Measurements from ENCODE around the gene TESPA1. TPM values are rescaled to one million over a fixed set of nuclear protein-coding genes. Genes with fewer than 3 reads are reported as not detected.
A peak's percentile ranks its signal among the peaks of the same experiment; 100 is the strongest.

The TESPA1 gene
- total and polyA plus RNA-seq, 2 donors (not counting 1 experiment from before 2014, with no cell fraction given), result not detected

DNA sequence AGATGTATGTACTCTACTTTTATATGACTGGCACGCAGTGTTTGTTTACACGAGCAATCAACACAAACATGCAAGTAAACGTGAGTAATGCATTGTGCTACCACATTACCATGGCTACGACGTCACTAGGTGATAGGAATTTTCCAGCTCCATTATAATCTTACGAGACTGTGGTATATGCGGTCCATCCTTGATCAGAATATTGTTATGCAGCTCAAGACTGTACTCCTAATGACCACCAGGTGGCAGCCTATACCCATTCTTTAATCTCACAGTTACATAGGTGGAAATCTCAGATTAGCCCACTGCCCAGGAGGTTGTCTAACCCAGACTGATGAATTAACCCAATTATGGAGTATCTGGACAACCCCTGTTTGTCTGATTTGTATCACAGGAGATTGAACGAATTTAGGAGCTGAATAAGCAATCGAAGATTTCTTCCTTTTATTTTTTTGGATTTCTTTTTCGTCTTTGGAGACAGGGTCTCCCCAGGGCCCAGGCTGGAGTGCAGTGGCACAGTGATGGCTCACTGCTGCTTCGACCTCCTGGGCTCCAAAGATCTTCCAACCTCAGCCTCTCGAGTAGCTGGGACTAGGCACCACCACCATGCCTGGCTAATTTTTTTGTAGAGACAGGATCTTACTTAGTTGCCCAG lies 8.7 kb upstream of the TESPA1 start:
- no peaks in the 10 kb centered on the region for H3K36me3 ChIP-seq (ENCODE audit: control insufficient read depth, insufficient read depth, low read length)

DNA sequence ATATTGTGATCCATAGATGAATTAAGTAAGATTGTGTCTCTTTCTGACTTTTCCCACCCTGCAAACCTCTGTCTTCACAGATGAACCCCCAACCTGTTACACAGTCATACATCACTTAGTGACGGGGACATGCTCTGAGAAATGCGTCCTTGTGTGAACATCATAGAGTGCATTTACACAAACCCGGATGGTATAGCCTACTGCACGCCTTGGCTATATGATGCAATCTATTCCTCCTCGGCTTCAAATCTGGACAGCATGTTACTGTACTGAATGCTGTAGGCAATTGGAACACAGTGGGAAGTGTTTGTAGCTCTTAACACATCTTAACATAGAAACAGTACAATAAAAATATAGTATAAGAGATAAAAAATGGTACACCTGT lies 7.4 kb upstream of the TESPA1 start:
- DNase-seq (ENCODE audit: low read depth in 2 of 2), result no peak
- Histone ChIP-seq H3K27me3 (ENCODE audit: control insufficient read depth, insufficient read depth, low read length) (no peaks in the 10 kb centered on the region), H3K36me3 (ENCODE audit: control insufficient read depth, insufficient read depth, low read length) (no peaks in the 10 kb centered on the region), H3K9me3 (ENCODE audit: control insufficient read depth, insufficient read depth, low read depth, low read length) (no peaks in the 10 kb centered on the region), H3K27ac (ENCODE audit: insufficient read depth, low read length) (no peak overlapping the region), H4K20me1 (ENCODE audit: control insufficient read depth, extremely low read depth, insufficient read depth, low read length) (no peaks in the 10 kb centered on the region), H3K4me2 (ENCODE audit: extremely low read depth, insufficient read depth, low read length) (no peak overlapping the region), H3K9ac (ENCODE audit: insufficient read depth, low read length) (no peak overlapping the region), H3K4me3 (replicated peaks in 1 of 4; ENCODE audit: control extremely low read depth in 1 of 4, insufficient read depth in 1 of 4, low read depth in 3 of 4, low read length in 4 of 4) (no peak overlapping the region), H3K4me1 (ENCODE audit: control insufficient read depth, extremely low read depth, insufficient read depth, low read length) (no peaks in the 10 kb centered on the region), H3K79me2 (ENCODE audit: control insufficient read depth, insufficient read depth, low read length) (no peaks in the 10 kb centered on the region), H2AFZ (ENCODE audit: low read length) (no peak overlapping the region)
- no peak for TF ChIP-seq EZH2 (IDR thresholded peaks at IDR 0.05; ENCODE audit: low read length, missing control alignments)
- TF ChIP-seq, protein P1, sequence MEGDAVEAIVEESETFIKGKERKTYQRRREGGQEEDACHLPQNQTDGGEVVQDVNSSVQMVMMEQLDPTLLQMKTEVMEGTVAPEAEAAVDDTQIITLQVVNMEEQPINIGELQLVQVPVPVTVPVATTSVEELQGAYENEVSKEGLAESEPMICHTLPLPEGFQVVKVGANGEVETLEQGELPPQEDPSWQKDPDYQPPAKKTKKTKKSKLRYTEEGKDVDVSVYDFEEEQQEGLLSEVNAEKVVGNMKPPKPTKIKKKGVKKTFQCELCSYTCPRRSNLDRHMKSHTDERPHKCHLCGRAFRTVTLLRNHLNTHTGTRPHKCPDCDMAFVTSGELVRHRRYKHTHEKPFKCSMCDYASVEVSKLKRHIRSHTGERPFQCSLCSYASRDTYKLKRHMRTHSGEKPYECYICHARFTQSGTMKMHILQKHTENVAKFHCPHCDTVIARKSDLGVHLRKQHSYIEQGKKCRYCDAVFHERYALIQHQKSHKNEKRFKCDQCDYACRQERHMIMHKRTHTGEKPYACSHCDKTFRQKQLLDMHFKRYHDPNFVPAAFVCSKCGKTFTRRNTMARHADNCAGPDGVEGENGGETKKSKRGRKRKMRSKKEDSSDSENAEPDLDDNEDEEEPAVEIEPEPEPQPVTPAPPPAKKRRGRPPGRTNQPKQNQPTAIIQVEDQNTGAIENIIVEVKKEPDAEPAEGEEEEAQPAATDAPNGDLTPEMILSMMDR (conservative IDR thresholded peaks at IDR 0.05 in 1 of 2, IDR thresholded peaks at IDR 0.05 in 1 of 2; ENCODE audit: low read depth in 1 of 2, low read length in 2 of 2), result no peak

More for the DNA sequence above, 8.7 kb upstream of the TESPA1 start:
- no peaks in the 10 kb centered on the region for H3K4me1 ChIP-seq (ENCODE audit: control insufficient read depth, extremely low read depth, insufficient read depth, low read length)
- no peaks in the 10 kb centered on the region for H3K9me3 ChIP-seq (ENCODE audit: control insufficient read depth, insufficient read depth, low read depth, low read length)
- DNase-seq (ENCODE audit: low read depth in 2 of 2), result peak; percentile 57 to 68
- no peak overlapping the region for H3K27ac ChIP-seq (ENCODE audit: insufficient read depth, low read length)
- H2AFZ ChIP-seq (ENCODE audit: low read length), result no peak overlapping the region
- no peak for TF ChIP-seq EZH2 (IDR thresholded peaks at IDR 0.05; ENCODE audit: low read length, missing control alignments)
- TF ChIP-seq, protein P1 (conservative IDR thresholded peaks at IDR 0.05 in 1 of 2, IDR thresholded peaks at IDR 0.05 in 1 of 2; ENCODE audit: low read depth in 1 of 2, low read length in 2 of 2), result peak; percentile 78 to 86
- no peaks in the 10 kb centered on the region for H4K20me1 ChIP-seq (ENCODE audit: control insufficient read depth, extremely low read depth, insufficient read depth, low read length)
- H3K4me3 ChIP-seq (replicated peaks in 1 of 4; ENCODE audit: control extremely low read depth in 1 of 4, insufficient read depth in 1 of 4, low read depth in 3 of 4, low read length in 4 of 4), result no peak overlapping the region
- no peaks in the 10 kb centered on the region for H3K79me2 ChIP-seq (ENCODE audit: control insufficient read depth, insufficient read depth, low read length)
- no peak overlapping the region for H3K9ac ChIP-seq (ENCODE audit: insufficient read depth, low read length)
- H3K4me2 ChIP-seq (ENCODE audit: extremely low read depth, insufficient read depth, low read length), result no peak overlapping the region
- H3K27me3 ChIP-seq (ENCODE audit: control insufficient read depth, insufficient read depth, low read length), result no peaks in the 10 kb centered on the region

DNA sequence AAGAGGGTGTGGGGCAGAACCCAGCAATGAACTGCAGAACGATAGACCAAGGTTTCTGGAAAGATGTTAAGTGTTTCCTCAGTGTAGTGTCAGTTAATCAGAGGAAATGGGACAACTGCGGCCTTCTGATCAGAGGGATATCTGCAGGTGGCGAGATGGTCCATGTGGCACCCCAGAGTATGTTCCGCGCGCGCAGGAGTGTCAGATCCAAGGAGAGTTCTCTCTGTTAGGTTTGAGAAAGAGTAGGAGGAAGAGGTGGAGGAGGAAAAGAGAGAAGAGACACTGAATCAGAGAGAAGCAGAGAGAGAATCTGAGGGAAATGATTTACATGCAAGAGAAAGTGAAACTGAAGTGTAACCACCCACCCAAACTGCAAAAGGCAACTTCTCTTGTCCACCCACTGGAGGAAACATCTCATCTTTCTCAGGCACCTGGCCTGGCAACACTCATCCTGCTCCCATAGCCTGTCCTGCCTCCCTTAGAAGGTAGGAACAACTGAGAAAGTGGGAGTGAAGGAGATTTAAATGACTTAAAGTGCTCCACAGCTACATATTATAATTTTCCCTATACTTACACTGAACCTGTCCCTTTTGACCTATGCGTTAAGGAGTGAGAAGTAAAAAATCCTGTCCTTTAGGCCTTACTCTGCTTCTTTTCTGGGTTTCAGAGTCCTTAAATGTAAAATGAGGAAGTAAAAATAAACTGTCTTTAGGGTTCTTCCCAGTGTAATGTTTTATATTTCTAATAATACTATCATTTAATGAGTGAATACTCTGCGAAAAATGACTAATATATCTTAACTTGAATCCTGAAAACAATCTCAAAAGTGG lies 6.8 kb upstream of the TESPA1 start:
- Histone ChIP-seq H3K4me3 (replicated peaks in 1 of 4; ENCODE audit: control extremely low read depth in 1 of 4, insufficient read depth in 1 of 4, low read depth in 3 of 4, low read length in 4 of 4) (no peak overlapping the region), H3K4me2 (ENCODE audit: extremely low read depth, insufficient read depth, low read length) (no peak overlapping the region), H2AFZ (ENCODE audit: low read length) (no peak overlapping the region)

More for the DNA sequence above, 6.8 kb upstream of the TESPA1 start:
- Histone ChIP-seq H3K79me2 (ENCODE audit: control insufficient read depth, insufficient read depth, low read length) (no peaks in the 10 kb centered on the region), H3K9me3 (ENCODE audit: control insufficient read depth, insufficient read depth, low read depth, low read length) (no peaks in the 10 kb centered on the region), H3K36me3 (ENCODE audit: control insufficient read depth, insufficient read depth, low read length) (no peaks in the 10 kb centered on the region), H3K9ac (ENCODE audit: insufficient read depth, low read length) (no peak overlapping the region), H3K27me3 (ENCODE audit: control insufficient read depth, insufficient read depth, low read length) (no peaks in the 10 kb centered on the region), H3K27ac (ENCODE audit: insufficient read depth, low read length) (no peak overlapping the region), H4K20me1 (ENCODE audit: control insufficient read depth, extremely low read depth, insufficient read depth, low read length) (no peaks in the 10 kb centered on the region), H3K4me1 (ENCODE audit: control insufficient read depth, extremely low read depth, insufficient read depth, low read length) (no peaks in the 10 kb centered on the region)
- no peak for TF ChIP-seq EZH2 (IDR thresholded peaks at IDR 0.05; ENCODE audit: low read length, missing control alignments)
- TF ChIP-seq, protein P1 (conservative IDR thresholded peaks at IDR 0.05 in 1 of 2, IDR thresholded peaks at IDR 0.05 in 1 of 2; ENCODE audit: low read depth in 1 of 2, low read length in 2 of 2), result no peak
- no peak for DNase-seq (ENCODE audit: low read depth in 2 of 2)

Measured in fibroblast of lung (primary cell).